Measurements from ENCODE around the gene CCDC3.
"Not testable (repeated sequence)": the region's sequence is repeated elsewhere in the genome, so short reads cannot be mapped to it uniquely, and the experiment has no call there.

The CCDC3 gene

DNA sequence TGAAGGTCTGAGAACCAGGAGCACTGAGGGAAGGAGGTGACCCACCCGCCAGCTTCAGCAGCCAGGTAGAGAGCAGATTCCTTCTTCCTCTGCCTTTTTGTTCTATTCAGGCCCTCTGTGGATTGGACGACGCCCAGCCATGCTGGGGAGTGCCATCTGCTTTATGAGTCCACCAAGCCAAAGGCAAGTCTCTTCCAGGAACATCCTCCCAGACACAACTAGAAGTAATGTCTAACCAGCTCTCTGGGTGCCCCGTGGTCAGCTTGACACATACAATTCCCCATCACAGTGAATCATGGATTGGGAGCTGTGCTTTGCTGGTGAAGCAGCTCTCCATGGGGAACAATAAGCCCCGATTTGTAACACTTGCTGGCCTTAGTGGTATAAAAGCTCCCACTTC is 125.2 kb downstream of the CCDC3 start:
- no peak for DNase-seq

DNA sequence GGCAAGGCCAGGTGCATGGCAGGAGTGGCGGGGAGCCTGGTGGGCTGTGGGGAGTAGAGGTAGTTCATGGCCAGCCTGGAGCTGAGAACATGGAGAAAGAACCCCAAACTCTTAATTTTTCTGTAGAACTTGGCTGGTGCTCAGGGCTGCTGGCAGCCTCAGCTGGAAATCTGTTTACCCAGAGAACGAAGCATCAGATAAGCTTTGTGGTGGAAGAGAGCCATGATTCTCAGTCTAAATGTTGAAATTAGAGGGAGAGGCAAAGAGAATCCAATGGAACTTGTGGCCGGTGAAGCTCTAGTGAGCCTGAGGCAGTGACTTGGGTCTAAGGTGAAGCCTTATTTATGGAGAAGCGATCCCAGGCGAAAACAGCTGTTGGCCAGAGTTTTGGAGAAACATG is 126.4 kb downstream of the CCDC3 start:
- DNase-seq, result no peak

DNA sequence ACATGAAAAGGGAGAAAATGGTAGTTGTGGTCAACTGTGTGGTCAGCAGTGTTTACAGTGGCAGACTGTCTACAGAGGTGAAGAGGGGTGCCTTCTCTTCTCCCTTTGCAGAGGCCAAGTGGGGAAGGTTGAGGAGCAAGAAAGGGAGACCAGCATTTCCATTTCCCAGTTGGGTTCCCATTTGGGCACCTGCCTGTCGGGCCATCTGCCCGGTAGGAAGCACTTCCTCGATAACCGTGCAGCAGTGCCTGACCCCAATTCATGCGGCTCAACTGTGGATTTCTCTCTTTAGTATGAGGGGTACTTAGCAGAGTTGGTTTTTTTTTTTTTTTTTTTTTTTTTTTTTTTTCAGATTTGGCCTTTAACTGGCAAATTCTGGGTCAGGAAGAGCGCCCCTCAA is 127.0 kb downstream of the CCDC3 start:
- no peak for DNase-seq

DNA sequence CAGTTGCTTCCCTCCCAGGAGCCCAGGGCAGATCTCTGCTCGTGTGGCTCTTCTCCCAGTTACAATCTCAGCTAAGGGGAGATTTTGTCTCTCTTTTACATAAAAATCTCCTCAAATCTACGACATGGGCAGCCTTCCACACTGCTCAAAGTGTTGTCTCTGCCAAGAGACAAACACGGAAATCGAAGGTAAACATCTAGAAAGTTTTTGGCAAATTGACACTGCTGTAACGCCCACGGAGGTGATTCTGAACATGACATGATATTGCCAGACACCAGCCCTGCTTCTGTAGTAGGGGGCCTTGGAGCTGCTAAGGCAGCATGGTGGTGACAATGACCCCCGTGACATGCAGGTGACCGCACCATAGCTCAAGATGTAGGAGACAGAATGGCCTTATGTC is 128.3 kb downstream of the CCDC3 start:
- DNase-seq, result no peak

DNA sequence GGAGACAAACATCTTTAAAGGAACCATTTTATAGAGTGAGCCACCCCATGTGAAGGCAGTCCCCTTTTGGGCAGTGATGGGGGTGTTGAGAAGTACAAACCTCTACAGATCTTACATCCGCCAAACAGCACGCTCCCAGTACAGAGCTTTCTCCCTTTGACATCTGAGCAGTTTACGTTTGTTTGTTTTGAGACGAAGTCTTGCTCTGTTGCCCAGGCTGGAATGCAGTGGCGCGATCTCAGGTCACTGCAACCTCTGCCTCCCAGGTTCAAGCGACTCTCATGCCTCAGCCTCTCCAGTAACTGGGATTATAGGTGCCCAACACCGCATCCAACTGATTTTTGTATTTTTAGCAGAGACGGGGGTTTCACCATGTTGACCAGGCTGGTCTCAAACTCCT is 128.9 kb downstream of the CCDC3 start:
- DNase-seq, result no peak

DNA sequence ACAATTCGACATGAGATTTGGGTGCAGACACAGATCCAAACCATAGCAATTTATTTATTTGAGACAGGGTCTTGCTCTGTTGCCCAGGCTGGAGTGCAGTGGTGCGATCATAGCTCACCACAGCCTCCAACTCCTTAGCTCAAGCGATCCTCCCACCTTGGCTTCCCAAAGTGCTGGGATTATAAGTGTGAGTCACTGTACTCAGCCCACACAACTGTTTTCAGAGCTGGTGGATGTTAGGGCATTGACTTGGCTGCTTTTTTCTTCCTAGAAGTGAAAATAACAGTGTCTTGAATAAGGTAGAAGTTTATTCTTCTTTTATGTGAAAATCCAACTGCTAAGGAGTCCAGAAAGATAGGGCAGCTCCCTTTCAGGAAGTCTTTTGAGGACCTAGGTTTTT is 132.1 kb downstream of the CCDC3 start:
- DNase-seq, result no peak

DNA sequence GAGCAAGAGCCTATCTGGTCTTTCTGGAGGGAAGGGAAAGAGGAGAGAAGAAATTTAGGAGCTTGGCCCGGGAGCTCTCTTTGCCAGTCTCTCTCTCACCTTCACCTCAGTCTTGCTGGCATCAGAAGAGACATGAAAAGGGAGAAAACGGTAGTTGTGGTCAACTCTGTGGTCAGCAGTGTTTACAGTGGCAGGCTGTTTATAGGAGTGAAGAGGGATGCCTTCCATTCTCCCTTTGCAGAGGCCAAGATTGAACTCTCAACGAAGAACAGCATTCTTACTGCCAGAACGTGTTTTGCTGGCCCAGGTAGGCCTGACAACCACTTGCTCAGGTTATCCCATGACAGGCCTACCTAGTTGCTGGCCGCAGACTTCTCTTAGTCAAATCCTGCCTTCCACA is 133.3 kb downstream of the CCDC3 start:
- DNase-seq, result no peak

DNA sequence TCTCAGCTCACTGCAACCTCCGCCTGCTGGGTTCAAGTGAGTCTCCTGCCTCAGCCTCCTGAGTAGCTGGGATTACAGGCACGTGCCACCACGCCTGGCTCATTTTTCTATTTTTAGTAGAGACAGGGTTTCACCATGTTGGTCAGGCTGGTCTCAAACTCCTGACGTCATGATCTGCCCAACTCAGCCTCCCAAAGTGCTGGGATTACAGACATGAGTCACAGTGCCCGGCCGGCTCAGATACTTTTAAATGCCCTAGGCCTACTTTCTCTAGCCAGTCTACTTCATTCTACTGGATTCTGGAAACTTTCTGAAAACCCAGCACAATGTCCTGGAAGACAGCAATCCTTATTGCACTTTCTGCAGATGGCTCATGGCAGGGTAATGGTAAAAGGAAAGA is 136.0 kb downstream of the CCDC3 start:
- not testable (repeated sequence) for DNase-seq

DNA sequence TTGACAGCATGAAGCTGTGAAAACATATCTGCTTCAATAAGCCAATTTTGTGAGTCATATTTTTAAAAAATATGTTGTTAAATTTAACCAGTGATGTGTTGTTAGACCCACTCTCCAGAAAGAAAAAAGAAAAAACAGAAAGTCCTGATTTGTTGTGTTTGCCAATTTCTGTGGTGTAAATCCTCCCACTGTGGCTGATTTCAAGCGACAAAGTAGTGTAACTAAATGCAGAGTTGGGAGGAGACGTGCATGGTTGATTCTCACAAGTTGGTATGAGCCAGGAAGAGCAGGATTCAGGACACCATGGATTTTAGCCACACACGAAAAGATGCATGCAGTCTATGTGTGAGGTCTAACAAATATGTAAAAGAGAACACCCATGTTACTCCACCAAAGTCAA is 139.1 kb downstream of the CCDC3 start:
- no peak for DNase-seq

DNA sequence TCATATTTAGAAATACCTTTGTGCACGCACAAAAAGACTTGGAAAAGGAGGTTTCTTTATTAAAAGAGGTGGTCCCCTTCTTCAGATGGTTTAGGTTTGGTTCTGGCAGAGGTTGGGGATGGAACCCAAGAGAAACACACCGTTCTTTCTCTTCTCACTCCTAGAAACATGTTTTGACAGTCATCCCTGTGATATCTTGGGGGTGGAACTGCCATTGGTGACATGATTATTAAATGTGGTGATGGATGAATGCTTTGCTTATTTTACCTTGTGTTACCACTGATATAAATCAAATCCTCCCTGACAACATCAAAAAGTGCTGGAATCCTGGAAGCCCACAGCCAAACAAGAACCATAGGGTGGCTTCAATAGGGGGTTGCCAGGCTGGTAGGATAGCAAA is 146.5 kb downstream of the CCDC3 start:
- no peak for DNase-seq

DNA sequence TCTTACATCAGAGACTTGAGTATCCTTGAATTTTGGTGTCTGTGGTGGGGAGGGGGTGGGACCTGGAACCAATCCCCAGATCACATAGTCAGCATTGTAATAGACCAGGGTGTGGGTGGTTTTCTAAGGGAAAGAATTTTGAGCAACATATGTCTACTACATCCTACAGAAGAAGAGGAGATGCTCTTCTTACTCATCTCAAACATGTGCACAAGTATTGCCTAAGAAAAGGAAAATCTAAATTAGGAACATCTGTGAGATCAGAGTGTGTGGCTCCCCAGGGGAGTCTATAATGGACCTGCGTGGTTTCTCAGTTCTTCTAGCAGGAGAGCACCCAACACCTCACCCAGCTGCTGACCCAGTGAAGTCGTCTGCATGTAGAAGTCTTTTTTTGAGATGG is 148.8 kb downstream of the CCDC3 start:
- DNase-seq, result no peak

DNA sequence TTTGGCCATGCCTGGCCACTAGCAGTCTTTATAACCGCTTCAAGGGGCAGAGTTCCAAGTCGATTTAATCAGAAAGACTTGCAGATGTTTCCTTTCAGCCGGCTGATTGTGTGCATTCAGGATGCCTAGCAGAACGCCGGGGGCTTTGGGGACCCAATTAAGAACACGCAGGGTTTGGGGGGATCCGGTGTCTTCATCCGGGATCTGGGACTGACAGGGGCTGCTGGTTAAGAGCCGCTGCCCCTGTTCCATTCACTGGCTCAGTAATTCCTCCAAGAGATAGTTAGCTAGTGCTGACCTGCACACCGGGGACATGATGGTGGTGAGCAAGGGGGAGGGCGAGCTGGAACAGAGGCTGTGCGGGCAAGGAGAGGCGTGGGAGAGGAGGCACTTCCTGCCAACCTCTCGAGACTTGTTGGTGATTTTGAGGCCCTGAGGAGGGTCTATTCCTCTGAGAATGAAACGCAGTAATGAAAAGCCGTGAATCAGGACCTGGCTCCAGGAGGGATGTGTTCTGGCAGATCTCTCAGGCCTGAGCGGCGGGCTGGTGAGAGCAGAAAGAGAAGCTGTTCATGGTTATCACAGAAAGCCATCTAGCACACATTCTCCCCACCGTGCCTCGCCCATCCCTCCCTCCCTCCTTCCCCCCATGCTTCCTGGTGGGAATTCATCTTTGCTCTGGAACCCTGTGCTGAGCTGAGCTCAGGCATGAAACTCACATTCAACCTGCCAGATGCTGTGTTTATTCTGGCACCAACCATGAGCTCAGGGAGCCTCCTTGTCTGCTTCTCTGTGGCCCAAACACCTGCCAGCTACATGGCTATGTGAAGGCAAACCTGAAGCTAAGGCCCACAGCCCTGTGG is 152.0 kb downstream of the CCDC3 start:
- DNase-seq, result peak; percentile 8

DNA sequence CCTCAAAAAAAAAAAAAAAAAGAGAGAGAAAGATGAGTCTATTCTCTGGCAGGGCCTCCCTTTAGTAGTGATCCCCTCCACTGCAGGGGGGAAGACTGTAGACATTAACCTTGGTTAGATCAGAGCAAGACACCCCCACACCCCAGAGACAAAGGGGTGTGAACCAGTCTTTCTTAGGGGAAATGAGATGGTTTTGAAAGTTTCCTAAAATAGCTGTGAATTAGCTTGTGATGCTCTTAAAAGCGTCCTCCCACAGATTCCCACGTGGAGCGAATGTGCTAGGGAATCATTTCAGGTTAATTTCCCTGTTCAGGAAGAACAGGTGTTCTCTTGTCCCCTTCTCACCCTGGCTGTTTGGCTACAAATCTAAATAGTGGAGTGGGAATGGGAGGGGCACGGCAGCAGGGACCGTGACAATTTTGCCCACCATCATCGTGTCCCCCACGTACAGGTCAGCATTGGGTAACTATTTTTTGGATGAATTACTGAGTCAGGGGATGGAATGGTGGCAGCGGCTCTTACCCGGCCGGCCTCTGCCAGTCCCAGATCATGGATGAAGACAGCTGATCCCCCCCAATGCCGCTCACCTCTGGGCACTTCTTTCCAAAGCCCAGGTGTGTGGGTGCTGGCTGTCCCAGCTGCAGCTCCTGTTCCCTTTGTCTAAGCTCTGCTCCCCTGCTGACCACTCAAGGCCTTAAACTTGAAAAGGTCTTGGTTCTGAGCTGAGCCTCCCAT is 152.9 kb downstream of the CCDC3 start:
- no peak for DNase-seq

DNA sequence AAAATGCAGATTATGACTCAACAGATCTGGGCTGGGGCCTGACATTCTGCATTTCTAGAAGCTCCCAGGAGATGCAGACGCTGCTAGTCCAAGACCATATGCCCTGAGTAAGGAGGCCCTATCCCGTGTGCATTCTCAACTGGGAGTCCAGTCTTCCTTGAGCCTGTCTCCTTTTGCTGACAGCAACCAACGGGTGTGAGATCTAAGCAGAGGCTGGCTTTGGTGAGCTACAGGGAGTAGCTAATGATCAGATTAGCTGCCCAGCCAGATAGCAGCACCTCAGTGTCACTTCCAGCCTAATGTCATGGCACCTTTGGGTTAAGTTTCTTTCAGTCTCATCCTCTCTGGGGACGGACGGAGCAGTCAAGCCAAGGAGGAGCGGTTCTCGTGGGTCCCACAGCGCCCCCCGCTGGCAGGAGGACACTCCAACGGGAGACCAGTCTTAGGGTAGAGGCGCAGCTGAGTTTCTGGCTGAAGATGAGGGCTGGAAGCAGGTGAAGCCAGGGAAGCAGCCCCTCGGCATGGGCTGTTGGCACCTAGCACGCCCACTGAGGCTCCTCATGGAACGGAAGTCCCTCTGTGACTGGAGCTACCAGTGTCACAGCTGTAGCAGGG is 154.0 kb downstream of the CCDC3 start:
- DNase-seq, result peak; percentile 50

DNA sequence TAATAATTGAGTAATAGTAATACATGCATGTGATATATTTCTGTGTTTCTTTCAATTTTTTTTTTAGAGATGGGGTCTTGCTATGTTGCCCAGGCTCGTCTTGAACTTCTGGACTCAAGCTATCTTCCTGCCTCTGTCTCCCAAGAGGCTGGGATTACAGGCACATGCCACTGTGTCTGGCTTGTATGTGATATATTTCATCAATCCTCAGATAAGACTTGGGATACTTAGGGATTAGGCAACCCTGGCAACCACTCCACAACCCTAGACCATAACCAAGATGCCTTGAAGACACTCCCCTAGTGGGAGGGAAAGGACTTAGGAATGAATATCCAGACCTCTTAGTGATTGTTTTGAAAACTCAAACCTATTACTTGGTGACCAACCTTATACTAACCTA is 154.8 kb downstream of the CCDC3 start:
- DNase-seq, result no peak
